Stimulated activated CD4-positive, alpha-beta T cell treated with anti-CD3 and anti-CD28 coated beads, Interleukin-4, amount 100 ng/mL, for 1 hour (primary cell): ENCODE measurements around the gene CAPN12.

Experiments
- DNase-seq: peaks from one replicate; pipeline ENCODE4 v3.0.0-alpha.2; 2020

CAPN12 gene

GRCh38 chr19:38709671-38710415 is 34.4 kb downstream of the CAPN12 start:
- DNase-seq, result no peak

- DNase-seq, result no peak
Observed at GRCh38 chr19:38709119-38709518, 35.2 kb downstream of the CAPN12 start.

- no peak for DNase-seq
Observed at GRCh38 chr19:38708413-38709024, 35.8 kb downstream of the CAPN12 start.

GRCh38 chr19:38707512-38708114 is 36.7 kb downstream of the CAPN12 start:
- no peak for DNase-seq

DNA sequence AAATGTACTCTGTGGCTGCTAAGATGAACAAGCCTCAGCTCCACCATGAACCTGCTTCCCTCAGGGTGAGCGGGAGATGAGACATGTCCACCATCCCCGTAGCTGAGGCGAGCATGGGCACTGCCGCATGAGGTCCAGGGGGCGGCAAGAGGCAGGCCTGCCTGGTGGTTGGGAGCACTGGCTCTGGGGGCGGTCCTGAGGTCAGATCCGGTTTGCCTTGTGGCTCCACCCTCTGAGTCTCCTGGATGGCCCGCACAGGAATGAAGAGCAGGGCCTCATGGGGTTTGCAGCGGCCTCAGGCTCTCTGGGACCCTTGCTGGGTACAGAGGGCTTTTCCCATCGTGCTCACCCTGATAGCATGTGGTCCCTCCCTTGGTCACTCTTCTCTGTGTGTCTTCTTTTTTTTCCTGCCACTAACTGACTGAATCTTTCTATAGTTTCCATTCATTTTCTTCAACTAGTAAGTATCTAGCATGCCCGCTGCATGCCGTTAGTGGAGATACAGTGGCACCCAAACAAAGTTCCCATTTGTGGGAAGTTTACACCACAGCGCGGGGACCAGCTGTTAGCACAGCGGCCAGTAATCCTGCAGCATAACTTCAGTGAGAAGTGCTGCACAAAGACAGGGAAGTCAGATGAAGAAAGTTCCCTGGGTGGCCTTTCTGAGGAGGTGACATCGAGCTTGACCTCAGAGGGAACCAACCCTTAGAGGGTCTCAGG is 37.3 kb downstream of the CAPN12 start:
- no peak for DNase-seq

GRCh38 chr19:38705197-38706019 is 38.9 kb downstream of the CAPN12 start:
- DNase-seq, result no peak

GRCh38 chr19:38704488-38705026 is 39.7 kb downstream of the CAPN12 start:
- DNase-seq, result no peak

- DNase-seq, result no peak
Observed at GRCh38 chr19:38703509-38703908, 40.8 kb downstream of the CAPN12 start.

DNA sequence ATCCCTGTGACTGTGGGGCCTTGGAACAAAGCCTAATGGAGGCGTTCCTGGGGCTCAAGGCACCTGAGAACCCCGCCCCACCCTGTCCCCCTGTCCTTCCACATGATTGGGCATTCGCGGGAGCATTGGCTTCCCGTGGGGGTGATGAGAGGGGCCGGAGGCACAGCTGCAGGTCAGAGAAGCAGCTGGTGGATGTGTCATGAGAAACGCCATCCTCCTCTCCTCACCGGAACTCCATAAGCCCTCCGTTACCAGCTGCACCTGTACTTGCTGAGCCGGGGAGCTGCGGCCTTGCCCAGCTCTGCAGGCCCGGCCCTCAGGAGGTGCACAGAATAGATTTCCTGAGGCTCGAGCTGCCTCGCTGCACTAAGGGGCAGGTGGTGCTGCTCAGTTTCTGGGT is 42.0 kb downstream of the CAPN12 start:
- DNase-seq, result no peak

DNA sequence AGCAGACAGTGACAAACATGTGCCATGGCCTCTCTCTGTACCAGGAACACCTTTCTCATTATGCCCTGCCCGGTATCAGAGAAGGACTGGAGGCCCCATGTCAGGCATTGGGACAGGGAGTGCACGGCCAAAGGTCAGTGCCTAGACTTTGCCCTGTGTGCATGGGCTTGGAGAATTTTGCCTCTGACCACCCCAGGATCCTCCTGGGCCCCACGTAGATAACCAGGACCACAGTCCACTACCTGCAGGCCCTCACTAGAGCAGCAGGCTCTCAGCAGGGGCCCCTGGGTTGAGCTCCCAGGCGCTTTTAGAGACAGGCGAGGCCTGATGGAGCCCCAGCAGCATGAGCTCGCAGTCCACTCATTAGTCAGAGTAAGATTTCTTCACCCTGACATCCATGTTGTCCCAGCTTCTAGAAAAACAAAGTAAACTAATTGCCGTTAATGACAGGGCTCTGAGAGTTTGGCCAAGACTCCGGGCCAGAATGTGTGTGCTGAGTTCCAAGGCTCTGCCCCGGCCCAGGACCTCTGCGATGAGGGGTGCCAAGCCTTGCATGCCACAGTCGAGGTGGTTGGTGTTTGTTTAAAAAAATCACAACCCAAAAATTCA is 42.7 kb downstream of the CAPN12 start:
- DNase-seq, result no peak

DNA sequence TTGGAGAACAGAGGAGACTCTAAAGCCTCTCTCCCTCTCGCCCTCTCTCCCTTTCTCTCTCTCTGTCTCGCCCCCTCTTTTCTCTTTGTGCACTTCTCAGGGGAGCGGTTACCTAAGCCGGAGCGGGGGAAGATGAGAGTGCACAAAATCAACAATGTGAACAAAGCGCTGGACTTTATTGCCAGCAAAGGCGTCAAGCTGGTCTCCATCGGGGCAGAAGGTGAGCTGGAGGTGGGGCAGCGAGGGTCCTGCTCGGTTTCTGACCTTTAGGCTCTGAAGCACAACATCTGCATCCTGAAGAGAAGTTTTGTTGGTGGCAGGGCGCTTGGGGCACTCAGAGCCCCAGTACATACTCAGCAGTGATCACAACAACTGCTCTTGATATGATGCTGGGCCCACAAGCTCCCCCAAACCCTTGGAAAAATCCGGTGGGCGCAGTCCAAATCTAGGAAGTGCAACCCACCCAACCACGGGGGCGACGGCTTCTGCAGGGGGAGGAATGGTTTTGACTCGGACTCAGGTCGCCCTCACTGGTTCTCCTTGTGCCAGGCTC is 43.3 kb downstream of the CAPN12 start:
- no peak for DNase-seq

GRCh38 chr19:38700350-38700901 is 43.8 kb downstream of the CAPN12 start:
- DNase-seq, result no peak

- DNase-seq, result no peak
Observed at GRCh38 chr19:38699647-38700349, 44.5 kb downstream of the CAPN12 start.

- DNase-seq, result no peak
Observed at GRCh38 chr19:38699027-38699346, 45.3 kb downstream of the CAPN12 start.

GRCh38 chr19:38698225-38699026 is 45.8 kb downstream of the CAPN12 start:
- no peak for DNase-seq

GRCh38 chr19:38697641-38698071 is 46.6 kb downstream of the CAPN12 start:
- no peak for DNase-seq

GRCh38 chr19:38697197-38697596 is 47.1 kb downstream of the CAPN12 start:
- no peak for DNase-seq

DNA sequence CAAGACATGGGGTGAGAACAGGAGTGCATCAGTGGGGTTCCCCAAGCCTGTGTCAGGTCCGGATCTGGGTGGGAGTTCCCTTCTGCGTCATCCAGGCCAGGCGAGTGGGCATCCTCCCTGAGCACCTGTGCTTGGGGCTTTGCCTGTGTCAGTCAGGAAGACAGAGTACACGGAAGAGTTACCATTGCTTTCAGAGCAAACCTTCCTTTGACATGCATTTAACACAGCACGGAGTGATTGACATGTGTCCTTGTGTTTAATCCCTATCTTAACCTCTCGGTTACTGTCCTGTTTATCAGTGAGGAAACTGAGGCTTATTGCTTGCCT is 47.6 kb downstream of the CAPN12 start:
- no peak for DNase-seq

DNA sequence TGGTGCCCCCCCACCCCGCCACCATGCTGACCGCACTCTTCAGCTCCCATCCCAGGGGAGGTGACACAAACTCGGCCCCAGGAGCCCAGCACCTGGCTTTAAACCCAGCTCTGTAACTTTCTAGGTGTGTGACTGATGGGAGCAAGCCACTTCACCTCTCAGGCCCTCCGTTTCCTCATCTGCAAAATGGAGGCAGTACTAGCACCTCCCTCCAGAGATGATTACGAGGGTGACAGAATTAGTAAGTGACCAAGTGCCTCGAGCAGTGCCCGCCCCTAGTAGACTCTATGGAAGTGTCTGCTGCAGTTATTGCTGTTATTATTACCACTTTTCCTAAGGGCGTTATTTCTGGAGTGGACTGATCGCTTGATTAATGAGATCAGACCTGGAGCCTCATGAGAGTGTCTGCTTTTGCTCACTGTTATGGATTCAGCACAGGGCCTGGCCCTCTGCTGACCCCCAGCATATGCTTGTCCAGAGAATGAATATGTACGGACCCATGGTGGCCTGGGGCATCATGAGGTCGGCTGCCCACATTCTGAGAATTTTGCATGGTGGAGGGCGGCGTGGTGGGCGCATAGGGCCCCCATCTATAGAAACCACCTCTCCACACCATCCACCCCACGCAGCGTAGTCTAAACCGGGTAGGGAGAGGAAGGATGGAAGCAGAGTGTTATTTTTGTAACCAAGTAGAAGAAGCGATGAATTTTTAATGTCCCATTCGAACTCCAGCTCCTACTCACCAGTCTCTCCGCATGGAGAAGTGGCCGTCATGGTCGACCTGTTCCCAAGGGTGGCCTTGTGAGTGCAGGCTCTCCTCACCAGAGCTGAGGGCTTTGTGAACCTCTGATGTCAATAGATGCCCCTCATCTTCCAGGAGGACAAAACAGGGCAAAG is 48.2 kb downstream of the CAPN12 start:
- no peak for DNase-seq
